KBM-7 (cell line): ENCODE measurements around the gene KCTD16.

Source experiments
- DNase-seq: peaks from one replicate; pipeline ENCODE4 v3.0.0-alpha.2; 2015
- in situ Hi-C: fragments of 300-500 bp; cut with MboI; formaldehyde crosslinking; loops from 2 replicates; pipeline ENCODE4 v1.14.3; 2020; ENCODE audit warnings: low sequenced_read_pairs, low pct_unique_long_range_greater_than_20kb, mixed read lengths

Gene KCTD16

GRCh38 chr5:144369006-144369405 lies 198.3 kb downstream of the KCTD16 start:
- no peak for DNase-seq
- in situ Hi-C loops, result no loop called here

GRCh38 chr5:144370273-144370672 lies 199.6 kb downstream of the KCTD16 start:
- no peak for DNase-seq
- in situ Hi-C loops, result no loop called here

GRCh38 chr5:144374637-144375036 lies 204.0 kb downstream of the KCTD16 start:
- in situ Hi-C loops, result no loop called here
- no peak for DNase-seq

- DNase-seq, result no peak
- in situ Hi-C loops, result no loop called here
Measured at GRCh38 chr5:144377207-144377606, 206.5 kb downstream of the KCTD16 start.

- in situ Hi-C loops, result no loop called here
- no peak for DNase-seq
Measured at GRCh38 chr5:144378681-144379080, 208.0 kb downstream of the KCTD16 start.

- DNase-seq, result no peak
- in situ Hi-C loops, result no loop called here
Measured at GRCh38 chr5:144385597-144385996, 214.9 kb downstream of the KCTD16 start.

- no peak for DNase-seq
- in situ Hi-C loops, result no loop called here
Measured at GRCh38 chr5:144386315-144386714, 215.6 kb downstream of the KCTD16 start.

- in situ Hi-C loops, result no loop called here
- no peak for DNase-seq
Measured at GRCh38 chr5:144390133-144390532, 219.5 kb downstream of the KCTD16 start.

GRCh38 chr5:144391044-144391443 lies 220.4 kb downstream of the KCTD16 start:
- in situ Hi-C loops, result no loop called here
- DNase-seq, result no peak

- no peak for DNase-seq
- in situ Hi-C loops, result no loop called here
Measured at GRCh38 chr5:144393641-144394435, 223.2 kb downstream of the KCTD16 start.

GRCh38 chr5:144395704-144396103 lies 225.0 kb downstream of the KCTD16 start:
- DNase-seq, result no peak

GRCh38 chr5:144403058-144403457 lies 232.4 kb downstream of the KCTD16 start:
- in situ Hi-C loops, result no loop called here
- DNase-seq, result no peak

More at GRCh38 chr5:144395704-144396103, 225.0 kb downstream of the KCTD16 start:
- in situ Hi-C loops, result no loop called here

- in situ Hi-C loops, result no loop called here
- no peak for DNase-seq
Measured at GRCh38 chr5:144403817-144404420, 233.2 kb downstream of the KCTD16 start.

- in situ Hi-C loops, result no loop called here
Measured at GRCh38 chr5:144404672-144405071, 234.0 kb downstream of the KCTD16 start.

GRCh38 chr5:144405991-144406390 lies 235.3 kb downstream of the KCTD16 start:
- in situ Hi-C loops, result no loop called here

More at GRCh38 chr5:144404672-144405071, 234.0 kb downstream of the KCTD16 start:
- DNase-seq, result no peak

GRCh38 chr5:144406442-144406841 lies 235.8 kb downstream of the KCTD16 start:
- no peak for DNase-seq
- in situ Hi-C loops, result no loop called here

More at GRCh38 chr5:144405991-144406390, 235.3 kb downstream of the KCTD16 start:
- no peak for DNase-seq

- no peak for DNase-seq
- in situ Hi-C loops, result no loop called here
Measured at GRCh38 chr5:144414202-144415029, 243.7 kb downstream of the KCTD16 start.

GRCh38 chr5:144416196-144416595 lies 245.5 kb downstream of the KCTD16 start:
- in situ Hi-C loops, result no loop called here
- DNase-seq, result no peak

- DNase-seq, result no peak
- in situ Hi-C loops, result no loop called here
Measured at GRCh38 chr5:144418719-144419118, 248.0 kb downstream of the KCTD16 start.

GRCh38 chr5:144421411-144421810 lies 250.7 kb downstream of the KCTD16 start:
- in situ Hi-C loops, result no loop called here

More at GRCh38 chr5:144421411-144421810, 250.7 kb downstream of the KCTD16 start:
- DNase-seq, result no peak
